SK-N-SH (cell line): ENCODE results near the gene TOM1L1.

Source experiments
- CTCF ChIP-seq: fragments of 200-600 bp; sonication (generic); IDR thresholded peaks from 2 replicates; pipeline ENCODE4 v1.6.1; 2017; ENCODE audit warnings: antibody characterized with exemption, mild to moderate bottlenecking, moderate library complexity
- EP300 ChIP-seq, 2 experiments: IDR thresholded peaks; 2 replicates each; pipeline versions ENCODE4 v1.4.0 to v1.6.1; 2012; ENCODE audit warnings: borderline replicate concordance in 1 of 2, low read depth in 1 of 2, low read length in 1 of 2
- EZH2phosphoT487 ChIP-seq: fragments of 200-600 bp; sonication (generic); IDR thresholded peaks from 2 replicates; pipeline ENCODE4 v1.6.1; 2017; ENCODE audit warnings: low read depth, mixed run types, mild to moderate bottlenecking, antibody characterized with exemption, moderate library complexity, borderline replicate concordance
- FOXM1 ChIP-seq: IDR thresholded peaks from 2 replicates; pipeline ENCODE4 v1.4.0; 2012; ENCODE audit warnings: low read depth, mild to moderate bottlenecking
- MAX ChIP-seq: IDR thresholded peaks from 2 replicates; pipeline ENCODE4 v1.4.0; 2012; ENCODE audit warnings: low read depth
- MXI1 ChIP-seq: IDR thresholded peaks from 2 replicates; pipeline ENCODE4 v1.6.1; 2012; ENCODE audit warnings: mild to moderate bottlenecking, low read depth, low read length, improper control_type of control experiment
- RAD21 ChIP-seq: IDR thresholded peaks from 2 replicates; pipeline ENCODE4 v1.6.1; 2012; ENCODE audit warnings: mild to moderate bottlenecking, low read length
- TAF1 ChIP-seq: IDR thresholded peaks from 2 replicates; pipeline ENCODE4 v1.6.1; 2012; ENCODE audit warnings: low read depth, mild to moderate bottlenecking, low read length, moderate library complexity, borderline replicate concordance
- TCF12 ChIP-seq: IDR thresholded peaks from 2 replicates; pipeline ENCODE4 v1.4.0; 2012

GRCh38 chr17:54937018-54937417 lies 36.4 kb downstream of the TOM1L1 start:
- TF ChIP-seq FOXM1: no peak
- no peak for TF ChIP-seq TAF1
- TF ChIP-seq CTCF: no peak
- TF ChIP-seq TCF12: no peak
- no peak for TF ChIP-seq EP300 (IDR thresholded peaks at IDR 0.05; ENCODE audit: borderline replicate concordance in 1 of 2, low read depth in 1 of 2, low read length in 1 of 2)
- TF ChIP-seq MAX: no peak
- no peak for TF ChIP-seq RAD21
- no peak for TF ChIP-seq EZH2phosphoT487
- TF ChIP-seq MXI1: no peak
